Neural progenitor cell (in vitro differentiated cells): ENCODE results near the gene MYO16. TPM values are rescaled to one million over a fixed set of nuclear protein-coding genes. Genes with fewer than 3 reads are reported as not detected.

Source experiments
- DNase-seq: peaks from one replicate; pipeline ENCODE4 v3.0.0-alpha.2; 2016; ENCODE audit warnings: low spot score
- H2AFZ ChIP-seq: fragments of 200-600 bp; sonication (generic); replicated peaks from 2 replicates; pipeline ENCODE4 v1.6.1; 2016; ENCODE audit warnings: antibody characterized with exemption
- H3F3A ChIP-seq: fragments of 200-600 bp; sonication (generic); 2 replicates; pipeline ENCODE4 v1.6.1; 2016; ENCODE audit warnings: antibody characterized with exemption, low read depth
- H3K27ac ChIP-seq: fragments of 200-600 bp; sonication (generic); 2 replicates; pipeline ENCODE4 v1.5.1; 2016; ENCODE audit warnings: mild to moderate bottlenecking
- H3K27me3 ChIP-seq: fragments of 200-600 bp; sonication (generic); 2 replicates; pipeline ENCODE4 v1.6.1; 2016; ENCODE audit warnings: mild to moderate bottlenecking, moderate library complexity
- H3K36me3 ChIP-seq: fragments of 200-600 bp; sonication (generic); 2 replicates; pipeline ENCODE4 v1.5.1; 2016
- H3K4me1 ChIP-seq: fragments of 200-600 bp; sonication (generic); 2 replicates; pipeline ENCODE4 v1.6.1; 2016; ENCODE audit warnings: mixed run types
- H3K4me2 ChIP-seq: fragments of 200-600 bp; sonication (generic); 2 replicates; pipeline ENCODE4 v1.6.1; 2016
- H3K4me3 ChIP-seq: fragments of 200-600 bp; sonication (generic); 2 replicates; pipeline ENCODE4 v1.5.1; 2016
- H3K79me2 ChIP-seq: fragments of 200-600 bp; sonication (generic); 2 replicates; pipeline ENCODE4 v1.6.1; 2016; ENCODE audit warnings: low read depth
- H3K9ac ChIP-seq: fragments of 200-600 bp; sonication (generic); 2 replicates; pipeline ENCODE4 v1.6.1; 2016
- H3K9me3 ChIP-seq: fragments of 200-600 bp; sonication (generic); 2 replicates; pipeline ENCODE4 v1.5.1; 2016; ENCODE audit warnings: low read depth
- H4K20me1 ChIP-seq: fragments of 200-600 bp; sonication (generic); 2 replicates; pipeline ENCODE4 v1.6.1; 2016; ENCODE audit warnings: low read depth
- H3K27ac Mint-ChIP-seq: 3 replicates; pipeline ENCODE4 v1.8.0; 2021; ENCODE audit warnings: mixed read lengths
- H3K27me3 Mint-ChIP-seq: 2 replicates; pipeline ENCODE4 v1.8.0; 2022; ENCODE audit warnings: low read depth, mild to moderate bottlenecking, inconsistent platforms, moderate library complexity, mixed read lengths; ENCODE audit not compliant: insufficient read depth
- H3K36me3 Mint-ChIP-seq: 3 replicates; pipeline ENCODE4 v1.8.0; 2021; ENCODE audit warnings: mixed read lengths
- H3K4me1 Mint-ChIP-seq: 3 replicates; pipeline ENCODE4 v1.8.0; 2021; ENCODE audit warnings: mixed read lengths
- H3K4me3 Mint-ChIP-seq: 3 replicates; pipeline ENCODE4 v1.8.0; 2021; ENCODE audit warnings: mild to moderate bottlenecking, moderate library complexity, mixed read lengths
- H3K9me3 Mint-ChIP-seq: 3 replicates; pipeline ENCODE4 v1.8.0; 2020; ENCODE audit warnings: mixed read lengths
- EZH2 ChIP-seq: fragments of 200-600 bp; sonication (generic); IDR thresholded peaks from 2 replicates; pipeline ENCODE4 v1.6.1; 2017; ENCODE audit warnings: antibody characterized with exemption, mild to moderate bottlenecking, moderate library complexity
- EZH2phosphoT487 ChIP-seq: fragments of 200-600 bp; sonication (generic); IDR thresholded peaks from 2 replicates; pipeline ENCODE4 v1.6.1; 2017; ENCODE audit warnings: antibody characterized with exemption
- total RNA-seq: library from RNA; depleted of rRNA; stranded (reverse); fragments of >200 nt; gene quantifications from 2 replicates; pipeline ENCODE4 v1.2.3, GENCODE V29; 2015; ENCODE audit warnings: low replicate concordance
- TF ChIP-seq, protein P1 (sequence below): fragments of 200-600 bp; sonication (generic); IDR thresholded peaks from 2 replicates; pipeline ENCODE4 v1.5.1; 2017; ENCODE audit warnings: antibody characterized with exemption, mild to moderate bottlenecking

The MYO16 gene
- total RNA-seq, 1 donor from 2014 or later = 0.41 TPM

DNA sequence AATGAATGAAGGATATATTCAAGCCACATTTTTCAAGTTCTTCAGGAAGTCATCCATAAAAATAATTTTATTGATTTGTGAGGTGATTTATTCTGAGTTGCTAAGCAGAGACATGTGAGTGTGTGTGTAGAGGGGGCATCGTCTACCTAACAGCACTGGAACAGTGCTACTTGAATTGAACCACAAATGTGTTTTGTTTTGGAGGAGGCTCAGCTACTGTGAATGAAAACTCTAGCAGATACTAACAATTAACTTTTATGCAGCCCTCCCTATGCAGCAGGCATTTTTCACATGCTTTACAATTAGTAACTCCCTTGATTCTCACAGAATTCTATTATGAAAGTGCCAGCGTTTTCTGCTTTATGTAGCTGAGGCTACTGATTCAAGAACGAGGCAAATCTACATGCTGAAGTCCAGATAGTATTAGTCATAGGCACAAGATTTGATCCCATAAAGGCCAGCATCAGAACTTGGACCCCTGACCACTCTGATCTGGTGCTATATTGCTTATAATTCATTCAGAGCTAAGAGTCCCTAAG, 103.7 kb downstream of the MYO16 start:
- Mint-ChIP-seq H3K9me3 (peaks cover 8% of the 10 kb centered on the region), H3K27me3 (peaks cover 2% of the 10 kb centered on the region), H3K4me1 (no peaks in the 10 kb centered on the region), H3K4me3 (no peak overlapping the region), H3K36me3 (no peaks in the 10 kb centered on the region), H3K27ac (no peak overlapping the region)
- no peak overlapping the region for H2AFZ ChIP-seq
- DNase-seq = no peak
- H3K4me3 ChIP-seq = no peak overlapping the region
- no peak overlapping the region for H3K27ac ChIP-seq
- H3K4me1 ChIP-seq = no peaks in the 10 kb centered on the region
- TF ChIP-seq, protein P1, sequence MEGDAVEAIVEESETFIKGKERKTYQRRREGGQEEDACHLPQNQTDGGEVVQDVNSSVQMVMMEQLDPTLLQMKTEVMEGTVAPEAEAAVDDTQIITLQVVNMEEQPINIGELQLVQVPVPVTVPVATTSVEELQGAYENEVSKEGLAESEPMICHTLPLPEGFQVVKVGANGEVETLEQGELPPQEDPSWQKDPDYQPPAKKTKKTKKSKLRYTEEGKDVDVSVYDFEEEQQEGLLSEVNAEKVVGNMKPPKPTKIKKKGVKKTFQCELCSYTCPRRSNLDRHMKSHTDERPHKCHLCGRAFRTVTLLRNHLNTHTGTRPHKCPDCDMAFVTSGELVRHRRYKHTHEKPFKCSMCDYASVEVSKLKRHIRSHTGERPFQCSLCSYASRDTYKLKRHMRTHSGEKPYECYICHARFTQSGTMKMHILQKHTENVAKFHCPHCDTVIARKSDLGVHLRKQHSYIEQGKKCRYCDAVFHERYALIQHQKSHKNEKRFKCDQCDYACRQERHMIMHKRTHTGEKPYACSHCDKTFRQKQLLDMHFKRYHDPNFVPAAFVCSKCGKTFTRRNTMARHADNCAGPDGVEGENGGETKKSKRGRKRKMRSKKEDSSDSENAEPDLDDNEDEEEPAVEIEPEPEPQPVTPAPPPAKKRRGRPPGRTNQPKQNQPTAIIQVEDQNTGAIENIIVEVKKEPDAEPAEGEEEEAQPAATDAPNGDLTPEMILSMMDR = no peak
- TF ChIP-seq EZH2phosphoT487 (no peak), EZH2 (no peak)
- H3K4me2 ChIP-seq = no peak overlapping the region
- no peaks in the 10 kb centered on the region for H4K20me1 ChIP-seq
- no peaks in the 10 kb centered on the region for H3K27me3 ChIP-seq
- H3F3A ChIP-seq = no peaks in the 10 kb centered on the region
- H3K79me2 ChIP-seq = no peaks in the 10 kb centered on the region
- no peaks in the 10 kb centered on the region for H3K36me3 ChIP-seq
- H3K9ac ChIP-seq = no peak overlapping the region
- H3K9me3 ChIP-seq = no peaks in the 10 kb centered on the region

DNA sequence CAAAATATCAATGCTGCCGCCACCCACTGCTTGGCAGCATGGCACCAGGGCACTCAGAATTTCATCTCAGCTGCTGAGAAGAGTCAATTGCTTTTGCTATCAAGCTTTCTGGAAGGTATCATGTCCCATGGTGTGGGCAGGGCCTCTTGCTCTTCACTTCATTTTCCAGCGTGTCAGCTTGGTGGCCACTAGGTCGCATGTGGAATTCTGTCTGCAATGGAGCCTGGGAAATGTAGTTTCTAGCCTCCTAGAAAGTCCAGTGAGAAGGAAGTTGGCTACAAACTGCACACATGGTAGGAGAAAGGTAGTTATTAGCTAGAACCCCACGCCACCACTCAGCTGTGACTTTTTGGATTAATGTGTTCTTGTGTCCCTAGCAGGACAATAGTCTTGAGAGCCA, 105.3 kb downstream of the MYO16 start:
- Histone ChIP-seq H3K79me2 (no peaks in the 10 kb centered on the region), H3K4me3 (no peak overlapping the region), H3F3A (no peaks in the 10 kb centered on the region), H3K4me2 (no peak overlapping the region), H3K4me1 (no peaks in the 10 kb centered on the region), H3K27ac (no peak overlapping the region), H3K9ac (no peak overlapping the region), H3K9me3 (no peaks in the 10 kb centered on the region), H2AFZ (peak overlapping the region; percentile 58), H3K27me3 (no peaks in the 10 kb centered on the region), H3K36me3 (no peaks in the 10 kb centered on the region), H4K20me1 (no peaks in the 10 kb centered on the region)
- Mint-ChIP-seq H3K9me3 (peaks cover 13% of the 10 kb centered on the region), H3K36me3 (no peaks in the 10 kb centered on the region), H3K27me3 (no peaks in the 10 kb centered on the region), H3K27ac (no peak overlapping the region), H3K4me3 (no peak overlapping the region), H3K4me1 (no peaks in the 10 kb centered on the region)
- TF ChIP-seq, protein P1 = no peak
- TF ChIP-seq EZH2phosphoT487 (no peak), EZH2 (no peak)
- peak; percentile 22 for DNase-seq

DNA sequence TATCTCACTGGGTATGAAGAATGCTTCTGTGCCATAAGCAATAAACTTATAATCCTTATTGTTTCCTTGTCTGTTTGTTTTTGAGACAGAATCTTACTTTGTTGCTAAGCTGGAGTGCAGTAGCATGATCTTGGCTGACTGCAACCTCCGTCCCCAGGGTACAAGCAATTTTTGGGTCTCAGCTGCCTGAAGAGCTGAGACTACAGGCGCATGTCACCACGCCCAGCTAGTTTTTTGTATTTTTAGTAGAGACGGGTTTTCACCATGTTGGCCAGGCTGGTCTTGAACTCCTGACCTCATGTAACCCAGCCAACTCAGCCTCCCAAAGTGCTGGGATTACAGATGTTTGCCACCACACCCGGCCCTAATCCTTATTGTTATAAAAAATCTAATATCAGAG, 112.5 kb downstream of the MYO16 start:
- Histone ChIP-seq H4K20me1 (no peaks in the 10 kb centered on the region), H2AFZ (no peak overlapping the region), H3K9me3 (peaks cover 5% of the 10 kb centered on the region), H3K36me3 (no peaks in the 10 kb centered on the region), H3K27me3 (no peaks in the 10 kb centered on the region), H3K4me3 (no peak overlapping the region), H3K9ac (no peak overlapping the region), H3K4me1 (peaks cover 12% of the 10 kb centered on the region), H3K4me2 (no peak overlapping the region), H3K27ac (no peak overlapping the region), H3F3A (no peaks in the 10 kb centered on the region), H3K79me2 (no peaks in the 10 kb centered on the region)
- no peaks in the 10 kb centered on the region for H3K36me3 Mint-ChIP-seq
- TF ChIP-seq, protein P1 = no peak
- TF ChIP-seq EZH2phosphoT487 = no peak
- TF ChIP-seq EZH2 = no peak
- peaks cover 8% of the 10 kb centered on the region for H3K4me1 Mint-ChIP-seq
- no peak overlapping the region for H3K4me3 Mint-ChIP-seq
- DNase-seq = no peak
- H3K27me3 Mint-ChIP-seq = no peaks in the 10 kb centered on the region
- no peak overlapping the region for H3K27ac Mint-ChIP-seq
- H3K9me3 Mint-ChIP-seq = peaks cover 23% of the 10 kb centered on the region
